HG03521 (cell line): ENCODE measurements around the gene OR51Q1.

ENCODE experiments used
- ATAC-seq: cut with Tn5 transposase; IDR thresholded peaks from one replicate; pipeline ENCODE4 v1.9.1; 2021; ENCODE audit warnings: mild to moderate bottlenecking, moderate library complexity; ENCODE audit not compliant: unreplicated experiment

Gene OR51Q1

GRCh38 chr11:5421811-5422210 lies at the start of gene OR51Q1:
Gene OR51Q1 (plus strand): TSS chr11:5422111. CDS start chr11:5422201, 90 bp downstream.
- no peak for ATAC-seq

- peak; percentile 86 for ATAC-seq
These were observed 41.1 kb upstream of the OR51Q1 start for GRCh38 chr11:5380740-5381342.

- no peak for ATAC-seq
These were observed 38.3 kb upstream of the OR51Q1 start, which contains the start of gene OR51M1 for GRCh38 chr11:5383576-5383975. Gene OR51M1 (plus strand): TSS chr11:5383812. CDS start chr11:5389399, 5,587 bp downstream.

- ATAC-seq: no peak
These were observed 37.6 kb upstream of the OR51Q1 start for GRCh38 chr11:5384335-5384734.

- ATAC-seq: no peak
These were observed 31.7 kb upstream of the OR51Q1 start for GRCh38 chr11:5390210-5390609.

- no peak for ATAC-seq
These were observed 27.8 kb upstream of the OR51Q1 start for GRCh38 chr11:5394091-5394490.

GRCh38 chr11:5398936-5399335 lies 23.0 kb upstream of the OR51Q1 start:
- no peak for ATAC-seq

- ATAC-seq: no peak
These were observed 16.7 kb upstream of the OR51Q1 start for GRCh38 chr11:5405173-5405572.

- no peak for ATAC-seq
These were observed 918 bp upstream of the OR51Q1 start for GRCh38 chr11:5420993-5421392.

- no peak for ATAC-seq
These were observed 1.2 kb downstream of the OR51Q1 start for GRCh38 chr11:5423131-5423530.

- no peak for ATAC-seq
These were observed 19.5 kb downstream of the OR51Q1 start, which contains the start of gene OR51I1 for GRCh38 chr11:5441414-5441813. Gene OR51I1 (minus strand): TSS chr11:5441514. CDS start chr11:5441514, 0 bp downstream.

GRCh38 chr11:5443835-5444393 lies 22.0 kb downstream of the OR51Q1 start:
- ATAC-seq: no peak

GRCh38 chr11:5449023-5449422 lies 27.1 kb downstream of the OR51Q1 start, which contains the start of gene OR51I2:
Gene OR51I2 (plus strand): TSS chr11:5449323. CDS start chr11:5453489, 4,166 bp downstream.
- ATAC-seq: no peak

- ATAC-seq: no peak
These were observed 27.5 kb downstream of the OR51Q1 start for GRCh38 chr11:5449432-5449831.

- no peak for ATAC-seq
These were observed 39.2 kb downstream of the OR51Q1 start for GRCh38 chr11:5460983-5461621.

GRCh38 chr11:5467527-5467926 lies 45.6 kb downstream of the OR51Q1 start:
- ATAC-seq: no peak
